Activated T-cell treated with anti-CD3 and anti-CD28 coated beads, Interleukin-2, amount 50 U/mL, for 1 hour (primary cell): Measurements from ENCODE around the gene ERAS.

Source experiments
- DNase-seq: peaks from one replicate; pipeline ENCODE4 v3.0.0-alpha.2; 2020

The ERAS gene, protein sequence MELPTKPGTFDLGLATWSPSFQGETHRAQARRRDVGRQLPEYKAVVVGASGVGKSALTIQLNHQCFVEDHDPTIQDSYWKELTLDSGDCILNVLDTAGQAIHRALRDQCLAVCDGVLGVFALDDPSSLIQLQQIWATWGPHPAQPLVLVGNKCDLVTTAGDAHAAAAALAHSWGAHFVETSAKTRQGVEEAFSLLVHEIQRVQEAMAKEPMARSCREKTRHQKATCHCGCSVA

DNA sequence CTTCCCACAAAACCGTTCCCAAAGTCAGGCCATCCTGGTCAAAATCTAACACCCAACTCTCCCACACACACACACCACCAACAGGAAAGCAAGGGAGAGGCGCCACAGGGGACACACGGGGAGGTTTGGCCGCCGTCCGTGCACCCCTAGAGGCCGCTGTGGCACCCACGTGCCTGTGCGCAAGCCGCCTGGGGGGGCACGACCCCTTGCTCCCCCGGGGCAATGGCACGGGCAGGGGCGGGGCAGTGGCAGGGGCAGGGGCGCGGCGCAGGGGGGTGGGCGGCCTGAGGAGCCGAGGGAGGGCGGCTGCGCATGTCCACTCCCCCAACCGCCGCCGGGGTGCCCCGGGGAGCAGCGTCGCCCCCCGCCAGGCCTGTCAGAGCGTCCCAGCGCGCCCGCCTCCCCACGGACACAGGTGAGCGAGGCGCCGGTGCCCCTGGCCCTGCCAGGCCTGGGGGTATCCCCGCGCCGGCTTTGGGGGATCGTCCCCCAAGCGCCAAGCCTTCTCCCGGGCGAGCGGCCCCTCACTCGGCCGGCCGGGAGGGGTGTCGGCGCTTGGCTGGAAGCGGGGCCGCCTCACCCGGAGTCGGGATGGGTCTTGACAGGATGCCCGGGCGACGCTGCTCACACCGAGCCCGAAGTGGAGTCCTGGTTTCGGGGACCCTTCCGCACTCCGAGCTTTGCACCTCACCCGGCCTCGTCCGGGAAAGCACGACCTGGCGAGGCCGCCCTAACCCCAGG is at the start of gene ERAS:
Gene ERAS, plus strand, starts transcription at position 379 of the 741 bp plus-strand sequence. CDS start 2,611 bp downstream, outside the sequence.
- peak; percentile 36 for DNase-seq

DNA sequence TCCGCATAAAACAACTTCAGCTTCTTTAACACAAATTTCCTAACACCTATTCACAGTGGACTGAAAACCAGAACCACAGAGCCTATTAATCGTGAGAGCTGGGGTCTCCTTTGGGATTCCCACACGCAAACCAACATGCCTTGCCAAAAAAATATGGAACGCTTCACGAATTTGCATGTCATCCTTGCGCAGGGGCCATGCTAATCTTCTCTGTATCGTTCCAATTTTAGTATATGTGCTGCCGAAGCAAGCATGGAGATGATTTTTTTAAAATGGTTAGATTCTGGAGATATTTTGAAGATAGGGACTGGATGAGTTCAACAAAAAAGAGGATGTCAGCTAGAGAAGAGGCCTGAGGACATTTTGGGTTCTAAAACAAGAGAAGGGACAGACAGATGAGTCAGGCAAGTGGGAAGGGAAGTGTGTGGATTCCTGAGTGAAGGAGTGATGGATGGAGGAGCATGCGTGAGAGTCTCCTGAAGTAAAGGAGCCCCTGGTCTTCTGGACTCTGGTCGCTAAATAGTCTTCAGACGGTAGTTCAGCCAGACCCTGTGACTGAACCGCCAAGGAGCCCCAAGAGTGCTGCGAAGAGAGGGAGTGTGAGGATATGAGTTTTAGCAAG is 49.4 kb upstream of the ERAS start:
- no peak for DNase-seq

GRCh38 chrX:48779399-48779798 is 46.9 kb upstream of the ERAS start:
- no peak for DNase-seq

- DNase-seq, result no peak
Observed at GRCh38 chrX:48781705-48782104, 44.6 kb upstream of the ERAS start.

DNA sequence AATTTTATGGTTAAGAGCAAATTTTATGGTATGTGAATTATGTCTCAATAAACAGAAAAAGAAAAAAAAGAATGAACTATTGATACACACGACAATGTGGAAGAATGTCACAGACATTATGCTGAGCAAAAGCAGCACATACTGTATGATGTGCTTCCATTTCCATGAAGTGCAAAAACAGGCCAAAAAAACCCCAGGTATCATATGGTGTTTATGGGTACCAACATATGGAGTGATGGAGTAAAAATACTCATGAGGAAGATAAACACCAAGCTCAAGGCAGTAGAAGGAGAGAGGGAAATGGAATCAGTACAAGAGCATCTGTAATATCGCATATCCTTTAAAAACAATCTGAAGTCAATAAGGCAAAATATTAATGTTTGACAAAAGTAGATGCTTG is 44.1 kb upstream of the ERAS start:
- no peak for DNase-seq

DNA sequence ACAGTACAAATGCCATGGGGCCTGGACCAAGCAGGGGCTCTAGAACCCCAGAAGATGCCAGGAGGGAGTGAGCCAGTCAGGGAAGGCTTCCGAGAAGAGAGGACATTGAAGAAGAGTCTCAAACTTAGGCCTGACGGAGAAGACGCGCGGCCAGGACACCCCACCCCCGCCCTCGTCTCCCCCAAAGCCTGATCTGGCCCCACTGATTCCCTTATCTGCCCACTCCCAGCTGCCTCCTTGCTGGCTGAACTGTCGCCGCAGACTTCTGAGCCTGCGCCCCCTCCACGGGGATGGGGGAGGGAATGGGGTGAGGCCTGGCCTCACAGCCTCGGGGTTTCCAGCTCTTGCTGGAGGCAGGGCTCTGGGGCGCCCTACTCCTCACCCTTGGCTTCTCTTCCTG is 43.5 kb upstream of the ERAS start:
- no peak for DNase-seq

DNA sequence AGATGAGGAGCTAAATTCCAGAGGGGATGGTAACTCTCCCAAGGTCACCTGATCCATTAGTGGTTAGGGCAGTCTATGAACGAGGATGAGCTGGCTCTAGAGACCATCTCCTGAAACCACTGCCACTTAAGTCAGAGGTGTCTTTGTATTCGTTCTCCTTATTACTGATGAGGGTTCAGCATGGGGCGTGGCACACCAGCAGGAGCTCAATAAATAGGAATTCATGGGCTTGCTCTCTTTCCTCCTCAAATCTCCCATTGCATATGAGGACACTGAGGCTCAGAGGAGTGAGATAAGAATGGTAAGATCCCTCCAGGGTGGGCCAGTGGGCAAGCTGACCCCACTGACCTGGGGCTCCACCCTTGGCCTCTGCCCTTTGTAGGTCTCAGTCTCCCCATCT is 41.6 kb upstream of the ERAS start:
- DNase-seq, result no peak

DNA sequence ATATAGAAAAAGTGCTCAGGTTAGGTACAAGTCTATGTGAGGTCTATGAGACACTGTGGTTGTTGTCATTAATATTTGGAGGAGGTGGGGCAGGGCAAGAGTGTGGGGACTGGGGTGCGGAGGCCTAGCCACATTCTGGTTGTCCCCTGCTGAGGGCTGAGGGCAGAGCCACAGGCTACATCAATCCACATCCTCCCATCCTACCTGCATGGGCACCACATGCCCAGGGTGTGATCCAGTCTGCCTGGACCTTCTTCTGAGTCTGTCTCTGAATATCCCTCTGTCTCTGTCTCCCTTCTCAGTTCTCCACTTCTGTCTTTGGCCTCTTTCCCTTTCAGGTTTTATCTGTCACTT is 41.1 kb upstream of the ERAS start:
- DNase-seq, result no peak

DNA sequence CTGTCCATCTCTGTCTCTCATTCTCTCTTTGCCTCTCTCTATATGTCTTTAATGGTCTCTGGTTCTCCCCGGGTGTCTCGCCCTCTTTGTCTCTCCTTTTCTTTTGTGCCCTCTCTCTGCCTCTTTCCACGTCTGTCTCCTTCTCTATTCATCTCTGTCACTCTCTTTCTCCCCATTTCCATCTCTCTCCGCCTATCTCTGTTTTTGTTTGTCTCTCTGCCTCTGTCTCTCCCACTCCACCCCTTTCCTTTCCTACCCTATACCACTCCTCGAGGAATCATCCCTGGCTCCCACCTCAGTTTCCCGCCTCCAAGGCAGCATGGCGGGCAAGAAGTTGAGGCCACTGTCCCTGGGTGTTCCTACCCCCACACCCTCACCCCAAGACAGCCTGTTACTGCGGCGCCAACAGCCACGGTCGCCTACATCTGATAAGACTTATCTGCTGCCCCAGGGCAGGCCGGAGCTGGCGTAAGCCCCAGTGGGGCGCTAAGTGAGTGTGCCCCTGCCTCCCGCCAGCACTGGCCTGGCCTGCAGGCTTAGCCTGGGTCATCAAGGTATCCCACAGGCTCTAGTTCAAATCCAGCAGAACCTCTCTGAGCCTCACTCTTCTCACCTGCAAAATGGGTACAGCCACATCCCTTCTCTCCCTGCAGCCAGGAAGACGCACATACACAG is 40.6 kb upstream of the ERAS start:
- DNase-seq, result no peak

DNA sequence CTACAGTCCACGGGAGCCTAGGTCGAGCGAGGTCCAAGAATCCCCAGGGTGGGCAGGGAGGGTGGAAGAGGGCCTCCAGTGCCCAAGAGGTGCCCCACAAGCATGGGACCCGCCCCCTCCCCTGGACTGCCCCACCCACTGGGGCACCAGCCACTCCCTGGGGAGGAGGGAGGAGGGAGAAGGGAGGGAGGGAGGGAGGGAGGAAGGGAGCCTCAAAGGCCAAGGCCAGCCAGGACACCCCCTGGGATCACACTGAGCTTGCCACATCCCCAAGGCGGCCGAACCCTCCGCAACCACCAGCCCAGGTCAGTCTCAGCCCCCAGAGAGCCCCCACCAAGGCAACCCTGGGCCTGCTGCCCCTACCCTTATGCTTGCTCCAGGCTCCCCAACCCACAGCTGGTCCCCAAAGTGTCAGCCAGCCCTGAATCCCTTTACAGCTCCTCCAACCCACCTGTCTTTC is 39.9 kb upstream of the ERAS start, which contains the start of gene GATA1:
Gene GATA1, plus strand, starts transcription at position 250 of the 460 bp plus-strand sequence. CDS start 4,520 bp downstream, outside the sequence.
- no peak for DNase-seq

DNA sequence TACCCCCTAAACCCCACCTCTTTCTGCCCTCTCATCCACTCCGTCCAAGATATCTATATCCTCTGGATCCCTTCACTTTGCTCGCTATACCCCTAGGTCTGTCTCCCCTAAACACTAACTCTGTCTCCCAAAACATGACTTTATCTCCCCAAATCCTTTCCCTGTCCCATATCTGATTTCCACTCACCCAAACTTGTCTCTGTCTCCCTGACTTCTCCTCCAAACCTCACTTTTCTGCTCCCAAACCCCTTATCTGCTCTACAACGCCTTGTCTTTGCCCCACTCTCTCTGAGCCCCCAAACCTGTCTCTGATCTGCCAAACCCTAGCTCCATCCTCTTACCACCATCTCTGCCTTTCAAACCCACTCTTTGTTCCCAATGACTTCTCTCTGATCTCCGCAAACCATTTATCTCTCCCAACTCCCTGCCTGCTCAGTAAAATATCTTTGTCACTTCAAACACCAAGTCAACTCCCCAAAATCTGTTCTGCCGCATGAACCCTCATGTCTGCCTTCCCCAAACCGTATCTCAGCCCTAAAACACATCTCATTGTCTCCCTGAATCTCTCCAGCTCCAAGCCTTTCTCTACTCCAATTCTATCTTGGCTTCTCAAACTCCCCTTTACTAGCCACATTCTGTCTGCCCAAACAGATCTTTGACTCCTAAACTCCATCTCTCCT is 39.3 kb upstream of the ERAS start:
- DNase-seq, result no peak

GRCh38 chrX:48787505-48788443 is 38.5 kb upstream of the ERAS start:
- DNase-seq, result no peak

GRCh38 chrX:48789366-48790220 is 36.7 kb upstream of the ERAS start:
- no peak for DNase-seq

DNA sequence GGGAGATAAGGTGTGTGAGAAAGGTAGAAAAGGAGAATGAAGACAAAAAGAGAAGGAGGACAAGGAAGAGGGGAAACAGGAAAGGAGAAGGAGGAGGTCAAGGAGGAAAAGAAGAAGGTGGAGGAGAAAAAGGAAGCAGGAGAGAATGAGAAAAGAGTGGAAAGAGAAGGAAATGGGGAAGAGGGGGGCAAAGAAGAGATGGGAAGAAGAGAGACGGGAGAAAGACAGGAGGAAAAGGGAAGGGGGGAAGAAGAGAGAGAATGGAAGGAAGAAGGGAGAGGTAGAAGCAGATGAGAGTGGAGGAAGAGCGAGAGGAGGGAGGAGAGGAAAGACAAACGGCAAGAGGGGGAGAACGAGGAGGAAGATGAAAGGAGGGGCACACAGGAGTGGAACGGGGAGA is 35.8 kb upstream of the ERAS start:
- no peak for DNase-seq

DNA sequence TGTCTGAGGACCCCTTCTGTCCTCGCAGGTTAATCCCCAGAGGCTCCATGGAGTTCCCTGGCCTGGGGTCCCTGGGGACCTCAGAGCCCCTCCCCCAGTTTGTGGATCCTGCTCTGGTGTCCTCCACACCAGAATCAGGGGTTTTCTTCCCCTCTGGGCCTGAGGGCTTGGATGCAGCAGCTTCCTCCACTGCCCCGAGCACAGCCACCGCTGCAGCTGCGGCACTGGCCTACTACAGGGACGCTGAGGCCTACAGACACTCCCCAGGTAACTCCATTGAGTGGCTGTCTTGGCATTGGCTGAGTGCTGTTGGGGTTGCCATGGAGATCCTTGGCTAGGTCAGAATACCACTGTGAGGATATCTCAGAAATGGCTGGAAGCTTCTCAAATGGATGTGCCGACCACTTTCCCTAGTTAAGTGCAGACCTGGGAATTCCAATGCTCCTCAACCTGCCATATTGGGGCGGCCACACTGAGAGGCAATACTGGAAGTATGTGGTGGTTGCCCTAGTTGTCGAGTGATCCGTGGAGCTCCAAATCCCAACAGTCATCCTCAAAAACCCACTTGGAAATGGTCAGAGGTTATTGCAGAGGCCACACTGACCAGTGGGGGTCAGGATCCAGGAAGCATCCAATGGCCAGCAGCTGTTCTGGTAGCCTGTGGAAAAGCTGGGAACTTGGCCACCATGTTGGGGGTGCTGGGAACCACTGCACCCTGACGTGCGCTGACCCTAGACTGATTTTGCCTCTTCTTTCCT is 35.1 kb upstream of the ERAS start:
- DNase-seq, result no peak

- no peak for DNase-seq
Observed at GRCh38 chrX:48792219-48792618, 34.1 kb upstream of the ERAS start.

GRCh38 chrX:48793935-48794334 is 32.4 kb upstream of the ERAS start:
- DNase-seq, result no peak

GRCh38 chrX:48794340-48794910 is 31.9 kb upstream of the ERAS start:
- no peak for DNase-seq

GRCh38 chrX:48794911-48795515 is 31.3 kb upstream of the ERAS start:
- DNase-seq, result no peak
